GOT3 (cell line): ENCODE measurements around the gene HSD3B2.
"Not testable (repeated sequence)": the region's sequence is repeated elsewhere in the genome, so short reads cannot be mapped to it uniquely, and the experiment has no call there.

Source experiments
- DNase-seq: peaks from one replicate; lab custom pipeline; 2025; ENCODE audit warnings: mixed read lengths; lab: John Stamatoyannopoulos, UW

Gene HSD3B2

GRCh38 chr1:119414950-119415349 lies at the start of gene HSD3B2:
HSD3B2 (plus strand) TSS chr1:119415150; CDS start chr1:119415420, 270 bp downstream.
- no peak for DNase-seq

DNA sequence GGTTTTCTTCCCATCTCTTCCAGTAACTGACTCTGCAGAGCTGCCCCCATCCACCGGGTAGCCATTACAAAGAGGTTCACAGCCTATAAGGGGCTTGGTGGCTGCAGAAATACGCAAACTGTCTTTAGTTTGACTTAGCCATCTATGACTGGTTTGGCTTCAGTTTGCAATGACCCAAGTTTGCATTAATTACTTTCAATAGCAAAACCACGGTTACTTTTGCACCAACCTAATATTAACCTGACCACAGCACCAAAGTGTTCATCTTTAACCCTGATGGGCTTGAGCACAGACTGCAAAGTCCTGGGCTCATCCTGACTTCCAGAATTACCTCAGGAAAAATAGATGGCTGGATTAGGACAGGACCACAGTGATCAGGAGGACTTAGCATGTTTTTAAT lies 48.5 kb upstream of the HSD3B2 start:
- no peak for DNase-seq

- no peak for DNase-seq
Measured at GRCh38 chr1:119367432-119368124, 47.4 kb upstream of the HSD3B2 start.

DNA sequence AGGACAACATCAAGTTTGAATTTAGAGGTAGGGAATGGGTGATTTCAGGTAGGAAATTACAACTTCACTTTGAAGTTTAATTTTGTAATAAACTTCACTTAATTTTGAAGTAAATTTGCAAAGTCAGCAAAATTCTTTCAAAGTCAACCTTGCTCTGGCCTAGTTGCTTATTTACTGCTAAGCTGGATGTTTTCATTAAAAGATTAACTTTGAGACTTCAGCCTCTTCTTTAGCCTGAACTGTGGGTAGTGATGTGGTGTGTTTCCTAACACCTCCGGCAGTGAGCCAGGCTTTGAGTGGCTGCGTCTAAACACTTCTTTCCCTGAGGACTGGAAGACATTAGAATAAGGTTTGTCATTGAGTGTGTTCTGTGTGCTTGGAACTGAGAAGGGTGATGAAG lies 46.4 kb upstream of the HSD3B2 start, which contains the start of gene HAO2:
TSS of gene HAO2 (plus strand) at position 232 of the 400 bp plus-strand sequence. CDS start 12,301 bp downstream, outside the sequence.
- no peak for DNase-seq

DNA sequence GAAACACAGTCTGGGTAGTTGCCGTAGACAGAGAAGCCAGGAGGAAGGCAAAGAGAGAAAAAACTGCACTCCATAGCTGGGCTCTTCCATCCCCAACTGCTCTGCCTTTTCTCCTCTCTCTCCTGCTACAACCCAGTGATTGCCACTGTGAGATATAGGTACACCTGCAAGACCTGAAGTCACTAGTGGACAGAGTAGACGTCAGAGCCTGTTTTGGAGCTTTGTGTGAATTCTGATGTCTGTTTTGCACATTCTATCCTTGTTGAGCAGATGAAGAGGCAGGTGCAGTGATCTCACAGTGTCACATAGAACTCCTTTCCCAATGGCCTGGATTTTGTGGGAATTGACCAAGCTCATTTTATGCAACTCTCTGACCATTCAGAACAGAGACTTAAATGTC lies 44.2 kb upstream of the HSD3B2 start:
- DNase-seq = no peak

DNA sequence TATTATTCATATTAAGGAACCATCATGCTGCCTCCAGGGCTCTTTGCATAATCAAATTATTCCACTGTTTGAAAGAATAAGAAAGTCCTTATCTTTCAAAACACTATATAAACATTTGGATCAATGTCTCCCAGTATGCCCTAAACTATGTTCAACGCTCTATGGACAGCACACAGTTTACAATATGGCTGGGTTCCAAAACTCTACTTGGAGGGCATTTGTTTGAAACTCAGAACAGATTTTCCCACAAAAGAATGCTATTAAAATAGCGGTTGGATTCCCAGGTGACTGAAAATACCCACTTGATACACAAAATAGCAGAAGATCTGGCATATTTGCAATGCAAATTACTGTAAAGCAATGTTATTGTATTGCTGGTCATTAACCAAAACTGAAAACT lies 43.1 kb upstream of the HSD3B2 start:
- no peak for DNase-seq

DNA sequence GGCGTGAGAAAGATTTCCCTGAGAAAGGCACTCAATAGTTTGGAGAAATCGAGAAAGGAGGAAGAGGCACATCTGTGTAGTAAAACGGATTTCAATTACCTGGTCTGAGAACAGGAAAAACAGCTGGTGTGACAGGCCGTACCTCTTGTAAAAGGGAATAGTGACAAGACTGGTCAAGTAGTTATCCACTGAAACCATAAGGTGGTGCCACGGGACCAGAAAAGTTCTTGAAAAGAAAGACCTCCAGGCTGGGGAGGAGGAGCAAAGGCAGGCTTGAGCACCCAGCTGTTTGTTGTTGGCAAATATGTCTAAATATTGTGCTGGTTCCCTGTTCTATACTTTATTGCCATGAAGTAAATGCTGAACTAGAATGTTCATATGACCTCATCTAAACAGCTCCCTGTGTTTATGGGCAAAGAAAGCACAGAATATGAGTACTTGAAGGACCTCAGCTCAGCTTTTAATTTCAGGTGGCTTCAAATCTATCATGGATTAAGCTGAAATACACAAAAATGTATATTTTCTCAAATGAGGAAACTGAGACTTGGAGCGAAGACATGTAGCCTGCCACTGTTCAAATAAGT lies 42.4 kb upstream of the HSD3B2 start:
- no peak for DNase-seq

GRCh38 chr1:119373465-119373864 lies 41.5 kb upstream of the HSD3B2 start:
- DNase-seq = no peak

DNA sequence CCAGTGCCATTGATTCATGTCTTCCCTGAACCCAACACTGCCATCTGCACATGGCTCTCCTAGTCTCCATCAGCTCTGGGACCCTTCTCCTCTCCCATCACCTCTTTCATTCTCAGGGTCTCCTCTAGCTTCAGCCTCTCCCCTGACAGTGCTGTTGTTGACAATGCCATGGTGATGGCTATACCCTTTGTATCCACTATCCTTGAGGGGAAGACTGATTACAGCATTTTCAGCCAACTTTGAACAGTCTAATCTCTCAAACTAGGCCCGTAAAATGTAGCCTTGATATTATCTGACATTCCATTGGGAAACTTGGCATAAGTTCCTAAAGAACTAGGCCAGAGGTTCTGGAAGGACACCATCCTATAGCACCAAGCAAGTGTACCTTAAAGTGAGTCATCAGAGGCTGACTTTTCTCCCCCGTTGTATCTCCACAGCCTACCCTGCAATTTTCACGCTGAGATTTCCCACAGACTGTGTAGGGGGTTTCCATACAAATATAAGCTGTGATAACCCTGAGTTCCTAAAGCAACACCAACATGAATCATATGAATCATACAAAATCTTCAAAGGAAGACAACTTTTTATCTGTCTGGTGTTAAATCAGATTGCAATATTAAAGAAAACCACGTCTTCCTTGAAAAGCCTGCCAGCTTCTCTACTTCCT lies 40.6 kb upstream of the HSD3B2 start:
- DNase-seq = no peak

- DNase-seq = no peak
Measured at GRCh38 chr1:119375366-119375765, 39.6 kb upstream of the HSD3B2 start.

- DNase-seq = no peak
Measured at GRCh38 chr1:119376594-119376993, 38.4 kb upstream of the HSD3B2 start.

GRCh38 chr1:119377594-119377993 lies 37.4 kb upstream of the HSD3B2 start:
- not testable (repeated sequence) for DNase-seq

GRCh38 chr1:119379117-119379516 lies 35.8 kb upstream of the HSD3B2 start:
- no peak for DNase-seq

DNA sequence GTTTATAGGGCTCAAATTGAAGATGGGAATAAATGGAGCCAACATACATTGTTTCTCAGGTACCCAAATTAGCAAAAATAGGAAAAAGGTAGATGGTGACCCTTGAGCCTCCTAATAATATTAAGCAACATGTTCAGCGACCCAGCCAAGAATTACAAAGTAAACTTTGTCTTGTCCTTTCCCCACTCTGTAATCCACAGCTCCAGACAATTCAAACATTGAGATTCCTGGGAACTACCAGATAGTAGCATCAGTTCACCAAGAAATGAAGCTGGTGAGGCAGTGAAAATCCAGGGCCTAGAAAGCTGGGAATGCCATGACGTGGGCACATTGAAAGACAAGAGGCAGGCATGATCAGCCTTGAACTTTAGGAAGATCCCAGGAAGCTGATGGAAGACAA lies 34.6 kb upstream of the HSD3B2 start:
- no peak for DNase-seq

GRCh38 chr1:119380983-119381662 lies 33.8 kb upstream of the HSD3B2 start:
- no peak for DNase-seq

GRCh38 chr1:119384591-119384990 lies 30.4 kb upstream of the HSD3B2 start:
- no peak for DNase-seq

- no peak for DNase-seq
Measured at GRCh38 chr1:119385650-119386049, 29.3 kb upstream of the HSD3B2 start.

- DNase-seq = no peak
Measured at GRCh38 chr1:119387858-119388257, 27.1 kb upstream of the HSD3B2 start.

DNA sequence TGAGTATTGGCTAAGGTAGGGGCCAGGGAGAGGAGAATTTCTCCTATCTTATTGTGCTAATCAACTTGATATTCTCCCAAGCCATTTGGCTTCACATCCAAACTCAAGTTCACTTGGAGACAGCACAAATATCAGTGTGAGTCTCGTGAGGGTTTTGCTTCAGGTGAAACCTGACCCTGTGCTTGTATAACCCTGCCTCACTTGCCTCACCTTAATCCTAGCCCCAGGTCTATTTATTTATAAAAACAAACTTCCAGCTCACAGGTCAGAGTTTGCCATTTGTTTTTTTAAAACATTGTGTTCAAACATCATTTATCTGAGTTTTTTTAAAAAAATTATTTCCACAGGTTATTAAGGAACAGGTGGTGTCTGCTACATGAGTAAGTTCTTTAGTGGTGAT lies 26.5 kb upstream of the HSD3B2 start:
- DNase-seq = no peak

DNA sequence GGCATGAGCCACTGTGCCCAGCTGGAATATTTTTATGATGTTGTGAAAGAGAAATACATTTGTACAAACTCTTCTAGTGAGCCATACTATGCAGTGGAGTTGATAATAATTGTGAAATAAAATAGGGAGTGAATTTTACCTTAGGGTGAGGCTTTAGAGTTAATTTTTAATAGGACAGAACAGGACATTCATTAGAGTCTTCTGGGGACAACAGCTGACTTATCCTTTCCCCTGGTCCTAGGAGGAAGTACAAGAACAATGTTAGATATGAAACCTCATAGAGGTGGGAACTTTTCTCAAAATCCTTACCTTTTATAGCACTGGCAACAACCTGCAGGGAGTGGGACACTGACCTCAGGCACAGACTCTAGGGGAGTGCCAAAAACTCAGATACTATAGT lies 24.4 kb upstream of the HSD3B2 start:
- DNase-seq = no peak

DNA sequence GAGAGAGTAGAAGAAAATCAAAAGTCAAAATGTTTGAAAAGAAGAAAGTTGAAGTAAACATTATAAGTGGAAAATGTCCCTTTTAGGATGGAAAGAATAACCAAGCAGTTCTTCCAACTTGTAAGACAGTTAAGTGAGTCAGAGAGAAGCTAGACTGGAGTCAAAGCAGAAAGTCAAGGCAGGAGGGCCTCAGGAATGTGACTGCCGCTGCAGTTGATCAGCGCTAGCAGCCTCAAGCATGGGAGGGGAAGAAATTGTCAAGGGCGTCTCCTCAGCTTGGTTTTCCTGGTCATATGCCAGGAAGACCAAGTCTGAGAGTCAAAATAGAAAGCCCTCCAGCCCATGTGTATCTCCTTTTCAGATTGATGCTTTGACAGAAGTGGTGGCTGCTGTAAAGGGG lies 23.2 kb upstream of the HSD3B2 start:
- DNase-seq = no peak

- DNase-seq = no peak
Measured at GRCh38 chr1:119394085-119394484, 20.9 kb upstream of the HSD3B2 start.

- DNase-seq = no peak
Measured at GRCh38 chr1:119396982-119397381, 18.0 kb upstream of the HSD3B2 start.
